DLD1 (cell line): ENCODE results near the gene EGFLAM.
"Not testable (repeated sequence)": the region's sequence is repeated elsewhere in the genome, so short reads cannot be mapped to it uniquely, and the experiment has no call there.

ENCODE experiments used
- in situ Hi-C: cut with HindIII; loops from 2 replicates; pipeline ENCODE4 v1.10.0; 2017; ENCODE audit warnings: low sequenced_read_pairs

The EGFLAM gene

DNA sequence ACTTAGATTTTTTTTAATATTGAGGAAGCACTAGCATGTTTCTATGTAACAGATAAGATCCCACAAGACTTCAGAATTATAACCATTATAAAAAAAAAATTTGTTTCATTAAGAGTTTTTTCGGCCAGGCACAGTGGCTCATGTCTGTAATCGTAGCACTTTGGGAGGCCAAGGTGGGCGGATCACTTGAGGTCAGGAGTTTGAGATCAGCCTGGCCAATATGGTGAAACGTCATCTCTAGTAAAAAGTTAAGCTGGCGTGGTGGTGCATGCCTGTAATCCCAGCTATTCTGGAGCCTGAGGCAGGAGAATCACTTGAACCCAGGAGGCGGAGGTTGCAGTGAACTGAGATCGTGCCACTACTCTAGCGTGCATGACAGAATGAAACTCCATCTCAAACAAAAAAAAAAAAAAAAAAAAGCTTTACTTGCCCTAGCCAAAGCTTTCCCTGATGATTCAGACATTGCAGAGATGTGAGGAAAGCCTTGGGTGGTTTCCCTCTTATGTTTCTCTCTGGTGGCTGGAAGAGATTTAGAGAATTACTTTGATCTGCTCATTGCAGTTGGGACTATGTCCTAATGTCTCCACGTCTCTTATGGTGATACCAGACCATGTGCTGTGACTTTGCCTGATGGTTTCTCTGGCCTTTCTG is 65.4 kb downstream of the EGFLAM start:
- in situ Hi-C loops: loop anchor here (5.0 kb wide), 1 partner anchor 54 kb away; no protein-coding TSS in a partner anchor

DNA sequence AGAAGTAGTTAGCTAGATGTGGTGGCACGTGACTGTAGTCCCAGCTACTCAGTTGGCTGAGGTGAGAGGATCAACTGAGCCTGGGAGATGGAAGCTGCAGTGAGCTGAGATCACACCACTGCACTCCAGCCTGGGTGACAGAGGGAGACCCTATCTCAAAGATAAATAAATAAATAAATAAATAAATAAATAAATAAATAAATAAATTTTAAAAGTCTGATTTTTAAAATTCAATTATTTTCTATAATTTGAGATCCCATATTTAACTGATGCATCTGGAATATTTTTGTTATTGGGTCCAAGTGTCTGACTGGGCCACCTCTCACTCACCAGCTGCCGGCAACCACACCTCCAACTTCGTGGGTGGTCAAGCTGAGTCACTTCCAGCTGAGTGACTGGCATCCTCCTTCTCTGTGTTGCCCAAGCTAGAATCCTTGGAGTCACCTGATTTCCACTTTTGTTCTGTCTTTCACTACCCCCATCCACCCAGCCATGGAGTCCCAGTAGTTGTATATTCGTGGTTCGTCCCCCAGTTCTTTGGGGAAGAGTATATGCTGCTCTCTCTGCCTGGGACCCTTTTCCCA is 70.9 kb downstream of the EGFLAM start:
- in situ Hi-C loops: no loop called here

DNA sequence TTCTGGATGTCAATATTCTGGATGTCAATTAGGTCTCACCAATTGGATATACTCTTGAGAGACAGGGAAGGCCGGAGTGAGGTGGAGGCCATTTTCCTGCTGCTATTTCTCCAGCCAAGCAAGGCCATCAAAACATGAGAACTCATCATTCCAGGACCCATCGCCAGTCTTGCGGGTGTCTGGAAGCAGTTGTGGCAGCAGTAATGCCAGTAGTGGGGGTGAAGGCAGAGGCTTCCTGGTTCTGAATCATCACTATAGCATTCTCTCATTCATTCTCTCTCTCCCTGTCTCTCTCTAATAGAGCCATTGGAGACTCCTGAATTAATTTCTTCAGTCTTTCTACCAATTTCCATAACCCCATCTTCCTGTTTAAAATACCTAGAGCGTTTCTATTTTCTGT is 71.8 kb downstream of the EGFLAM start:
- in situ Hi-C loops: no loop called here

DNA sequence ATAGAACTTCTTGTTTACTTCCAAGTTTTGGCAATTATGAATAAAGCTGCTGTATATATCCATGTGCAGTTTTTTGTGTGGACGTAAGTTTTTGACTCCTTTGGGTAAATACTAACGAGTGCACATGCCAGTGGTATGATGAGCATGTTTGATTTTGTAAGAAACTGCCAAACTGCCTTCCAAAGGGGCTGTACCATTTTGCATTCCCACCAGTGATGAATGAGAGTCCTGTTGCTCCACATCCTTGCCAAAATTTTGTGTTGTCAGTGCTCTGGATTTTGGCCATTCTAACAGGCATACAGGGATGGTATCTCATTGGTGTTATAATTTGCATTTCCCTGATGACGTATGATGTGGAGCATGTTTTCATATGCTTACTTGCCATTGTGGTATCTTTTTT is 73.5 kb downstream of the EGFLAM start:
- in situ Hi-C loops: no loop called here

DNA sequence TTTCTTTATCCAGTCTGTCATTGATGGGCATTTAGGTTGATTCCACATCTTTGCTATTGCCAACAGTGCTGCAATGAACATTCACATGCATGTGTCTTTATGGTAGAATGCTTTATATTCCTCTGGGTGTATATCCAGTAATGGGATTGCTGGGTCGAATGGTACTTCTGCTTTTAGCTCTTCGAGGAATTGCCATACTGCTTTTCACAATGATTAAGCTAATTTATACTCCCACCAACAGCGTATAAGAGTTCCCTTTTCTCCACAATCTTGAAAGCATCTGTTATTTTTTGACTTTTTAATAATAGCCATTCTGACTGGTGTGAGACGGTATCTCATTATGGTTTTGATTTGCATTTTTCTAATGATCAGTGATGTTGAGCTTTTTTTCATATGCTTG is 74.8 kb downstream of the EGFLAM start:
- in situ Hi-C loops: not testable (repeated sequence)

DNA sequence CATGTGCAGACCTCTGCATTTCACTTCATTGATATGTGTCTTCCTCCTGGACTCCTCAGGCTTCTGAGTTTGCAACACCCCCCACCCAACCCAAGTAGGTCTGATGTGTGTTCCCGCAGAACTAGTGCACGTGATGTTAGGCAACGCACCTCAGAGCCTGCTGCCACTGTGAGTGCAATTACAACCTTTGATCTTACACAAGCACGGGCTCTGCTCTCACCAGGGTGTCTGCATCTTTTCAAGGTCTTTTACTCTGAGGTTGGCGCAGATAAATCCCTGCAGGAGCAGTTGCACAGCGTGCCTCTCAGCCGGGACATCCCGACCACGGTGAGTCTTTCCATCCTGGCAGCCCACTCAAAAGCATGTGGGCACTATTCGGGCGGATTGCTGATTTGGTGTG is 80.1 kb downstream of the EGFLAM start:
- in situ Hi-C loops: no loop called here

DNA sequence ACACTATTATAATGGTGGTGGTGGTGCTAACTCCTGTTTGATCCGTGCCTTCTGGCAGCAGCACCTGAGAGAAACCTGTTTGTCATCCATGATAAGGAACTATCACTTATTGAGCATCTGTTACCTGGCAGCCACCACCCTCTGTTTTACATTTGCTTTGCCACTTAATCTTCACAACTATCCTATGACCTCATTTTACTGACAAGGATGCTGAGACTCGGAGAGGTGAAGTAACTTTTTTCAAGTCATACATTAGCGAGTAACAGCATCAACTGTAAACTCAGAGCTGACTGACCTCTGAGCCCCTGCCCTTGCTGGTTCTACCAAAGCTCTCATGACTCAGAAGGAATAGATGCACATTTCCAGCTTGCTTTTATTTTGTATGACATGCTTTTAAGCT is 81.1 kb downstream of the EGFLAM start:
- in situ Hi-C loops: no loop called here

DNA sequence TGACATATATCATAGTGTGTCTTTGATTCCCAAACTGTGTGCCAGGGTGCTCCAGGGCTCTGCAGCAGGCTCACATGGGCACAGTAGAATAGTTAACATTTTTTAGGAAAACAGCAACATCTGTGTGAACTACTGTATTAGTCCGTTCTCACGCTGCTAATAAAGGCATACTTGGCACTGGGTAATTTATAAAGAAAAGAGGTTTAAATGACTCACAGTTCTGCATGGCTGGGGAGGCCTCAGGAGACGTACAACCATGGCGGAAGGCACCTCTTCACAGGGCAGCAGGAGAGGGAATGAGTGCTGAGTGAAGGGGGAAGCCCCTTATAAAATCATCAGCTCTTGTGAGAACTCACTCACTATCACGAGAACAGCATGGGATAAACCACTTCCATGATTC is 82.7 kb downstream of the EGFLAM start:
- in situ Hi-C loops: no loop called here

DNA sequence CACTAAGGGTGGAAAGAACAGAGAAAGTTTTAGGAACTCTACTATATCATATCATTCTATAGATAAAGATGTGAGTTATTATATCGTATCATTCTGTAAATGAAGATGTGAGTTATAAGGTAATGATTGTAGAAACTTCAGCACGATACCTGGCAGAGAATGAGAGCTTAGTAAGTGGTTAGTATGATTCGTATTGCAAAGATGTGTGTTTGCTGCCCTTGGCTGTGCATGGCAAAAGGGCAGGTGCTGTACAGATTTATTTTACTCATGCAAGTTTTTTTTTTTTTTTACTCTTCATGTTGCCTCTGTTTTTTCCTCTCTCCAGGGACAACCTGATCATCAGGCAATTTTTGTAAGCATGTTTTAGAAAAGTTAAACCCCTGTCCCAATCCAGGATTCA is 83.3 kb downstream of the EGFLAM start:
- in situ Hi-C loops: no loop called here

DNA sequence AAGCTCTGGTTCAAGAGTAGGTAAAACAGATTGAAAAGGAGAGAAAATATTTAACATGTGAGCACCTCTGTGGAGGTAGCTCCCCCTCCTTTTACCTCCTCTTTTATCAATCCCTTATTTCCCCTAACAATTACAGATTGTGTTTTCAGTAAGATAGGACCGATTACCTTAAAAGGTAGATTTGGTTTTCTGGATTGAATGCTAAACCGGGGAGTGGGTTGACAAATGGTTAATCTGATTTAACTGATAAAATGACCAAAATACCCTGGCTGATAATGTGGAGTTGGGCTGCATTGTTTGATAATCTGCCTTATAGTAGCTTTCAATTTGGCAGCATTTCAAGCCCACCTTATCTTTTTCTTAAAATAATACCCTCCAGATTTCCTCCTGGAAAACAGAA is 83.9 kb downstream of the EGFLAM start:
- in situ Hi-C loops: no loop called here

DNA sequence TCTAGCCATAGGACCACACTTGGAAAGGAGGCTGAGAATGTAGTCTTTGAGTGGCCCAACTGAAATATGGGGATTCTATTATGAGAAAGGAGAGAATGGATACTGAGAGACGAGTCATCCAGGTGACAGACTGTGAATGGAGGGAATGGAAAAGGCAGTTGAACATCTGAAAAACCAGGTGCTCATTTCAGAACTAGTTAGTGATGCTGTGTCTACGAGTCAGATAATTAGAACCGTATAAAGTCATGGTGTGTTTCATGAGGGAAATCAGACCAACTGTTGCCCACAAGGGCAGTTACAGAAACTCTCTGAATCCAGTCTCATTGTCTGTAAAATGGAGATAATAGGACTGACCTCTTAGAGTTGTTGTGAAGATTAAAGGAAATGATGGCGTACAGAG is 86.5 kb downstream of the EGFLAM start:
- in situ Hi-C loops: no loop called here

DNA sequence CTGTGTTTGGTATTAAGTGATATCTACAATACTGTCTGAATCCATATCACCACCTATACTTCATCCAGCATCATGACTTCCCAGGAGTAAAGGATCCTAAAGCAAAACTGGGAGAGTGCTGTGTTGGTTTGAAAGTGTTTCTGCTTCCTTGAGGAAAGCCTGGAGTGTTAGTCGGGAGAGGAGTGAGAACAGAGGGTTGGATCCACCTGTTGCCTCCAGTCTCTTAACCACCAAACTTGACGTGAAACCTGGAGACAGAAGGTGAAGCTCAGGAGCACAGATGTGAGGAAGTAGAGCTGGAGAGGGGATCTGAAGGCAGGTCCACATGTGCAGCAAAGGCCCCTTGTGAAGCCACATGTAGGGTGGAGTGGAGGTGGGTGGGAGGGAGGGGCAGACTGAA is 88.2 kb downstream of the EGFLAM start:
- in situ Hi-C loops: no loop called here

DNA sequence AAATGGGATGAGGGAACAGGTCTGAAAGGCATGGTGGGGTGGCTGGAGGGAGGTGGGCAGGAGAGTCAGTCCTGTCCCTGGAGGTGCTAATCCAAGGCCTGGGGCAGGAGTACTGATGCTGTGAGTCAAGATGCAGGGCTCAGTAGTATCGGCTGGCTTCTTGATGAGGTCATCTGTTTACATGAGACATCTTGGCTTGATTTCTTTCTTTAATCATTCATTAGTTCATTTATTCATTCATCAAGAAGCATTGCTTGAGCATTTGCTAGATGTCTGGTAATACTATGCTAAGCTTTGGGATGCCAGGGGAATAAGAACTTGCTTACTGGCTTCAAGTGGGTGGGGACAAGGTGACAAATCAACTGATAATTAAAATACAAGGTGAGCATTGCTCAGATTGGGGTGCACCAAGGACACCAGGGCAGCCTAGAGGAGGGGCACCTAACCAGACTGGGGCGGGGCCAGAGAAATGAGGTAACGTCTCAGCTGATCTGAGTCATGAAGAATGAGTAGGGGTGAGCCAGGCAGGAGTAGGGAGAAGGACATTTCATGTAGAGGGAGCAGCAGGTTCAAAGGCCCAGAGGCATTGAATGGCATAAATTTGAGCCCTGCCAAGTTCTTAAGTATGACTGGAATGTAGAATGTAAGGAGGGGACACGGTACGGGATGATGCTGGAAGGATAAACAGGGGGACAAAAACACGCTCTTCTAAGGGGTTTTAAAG is 88.8 kb downstream of the EGFLAM start:
- in situ Hi-C loops: no loop called here

DNA sequence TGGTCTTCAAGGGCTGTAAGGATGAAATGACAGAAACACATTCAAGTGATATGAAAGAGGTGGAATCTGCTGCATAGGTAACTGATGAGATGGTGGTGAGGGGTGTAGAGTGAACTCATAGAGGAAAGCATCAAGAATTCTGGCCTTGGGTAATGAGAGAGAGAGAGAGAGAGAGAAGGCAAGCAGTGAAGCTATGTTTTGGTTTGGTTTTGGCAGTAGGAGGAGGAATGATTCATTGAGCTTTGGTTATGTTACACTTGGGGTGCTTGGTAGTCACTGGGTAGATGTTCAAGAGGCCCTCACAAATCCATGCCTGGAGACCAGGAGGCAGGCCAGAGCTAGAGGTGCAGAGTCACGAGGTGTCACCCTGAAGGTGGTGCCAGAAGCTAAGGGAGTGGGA is 89.5 kb downstream of the EGFLAM start:
- in situ Hi-C loops: no loop called here

DNA sequence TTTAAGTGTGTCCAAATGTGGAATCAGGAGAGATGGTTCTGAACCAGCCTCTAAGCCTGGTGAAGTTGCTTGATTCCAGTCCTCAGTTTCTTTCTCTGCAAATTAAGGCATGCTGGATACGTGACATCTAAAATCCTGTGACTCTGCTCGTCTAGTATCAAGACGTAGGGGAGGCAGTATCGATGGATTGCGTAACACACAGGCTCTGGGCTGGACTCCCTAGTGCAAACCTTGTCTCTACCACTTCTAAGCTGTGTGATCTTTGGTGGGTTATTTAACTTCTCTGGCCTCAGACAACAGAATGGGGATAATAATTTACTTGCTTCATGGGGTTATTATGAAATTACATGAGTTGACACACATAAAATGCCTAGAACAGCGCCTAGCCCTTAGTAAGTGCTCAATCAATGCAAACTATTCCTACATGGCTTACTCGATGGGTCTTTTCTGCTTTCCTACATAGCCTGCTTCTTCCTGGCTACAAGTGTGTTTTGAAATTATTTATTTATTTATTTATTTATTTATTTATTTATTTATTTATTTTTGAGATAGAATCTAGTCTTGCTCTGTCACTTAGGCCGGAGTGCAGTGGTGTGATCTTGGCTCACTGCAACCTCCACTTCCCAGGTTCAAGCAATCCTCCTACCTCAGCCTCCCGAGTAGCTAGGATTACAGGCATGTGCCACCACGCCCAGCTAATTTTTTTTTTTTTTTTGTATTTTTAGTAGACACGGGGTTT is 102.1 kb downstream of the EGFLAM start:
- in situ Hi-C loops: loop anchor here (10.0 kb wide), 1 partner anchor 54 kb away; no protein-coding TSS in a partner anchor

DNA sequence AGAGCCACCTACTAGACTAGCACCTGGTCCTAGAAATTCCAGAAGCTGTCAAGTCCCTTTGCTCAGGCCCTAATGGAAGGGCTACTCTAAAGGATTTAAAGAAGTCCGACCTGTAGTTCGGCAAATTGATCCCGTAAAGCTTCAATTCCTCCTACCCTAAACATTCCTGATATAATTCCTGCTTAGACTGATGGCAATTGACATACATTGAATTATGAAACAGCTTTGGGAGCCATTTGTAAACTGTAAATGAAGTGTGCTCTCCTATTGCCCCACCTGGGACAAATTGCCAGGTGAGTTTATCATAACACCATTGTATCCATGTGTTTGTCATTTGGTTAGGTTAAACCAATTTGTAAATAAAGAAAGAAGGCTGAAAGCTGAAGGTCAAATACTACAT is 104.4 kb downstream of the EGFLAM start:
- in situ Hi-C loops: loop anchor here (10.0 kb wide), 1 partner anchor 52 kb away; no protein-coding TSS in a partner anchor

DNA sequence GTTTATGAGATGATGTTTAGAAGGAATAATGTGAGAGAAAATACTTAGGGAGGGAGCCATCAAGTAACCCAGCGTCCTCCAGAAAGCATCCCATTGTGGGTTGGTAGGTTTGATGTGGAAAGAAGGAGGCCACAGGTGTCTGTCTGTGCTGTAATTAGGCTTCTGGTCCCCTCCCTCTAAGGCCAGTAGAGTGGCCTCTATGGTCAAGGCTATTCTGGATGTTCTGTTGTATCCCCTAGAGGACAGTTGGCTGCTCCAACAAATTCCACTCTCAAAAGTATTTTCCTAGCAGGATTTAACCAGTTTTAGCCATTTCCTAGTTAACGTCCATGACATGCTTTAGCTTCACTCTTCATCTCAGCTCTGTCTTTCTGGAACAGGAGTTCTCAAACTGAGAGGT is 106.5 kb downstream of the EGFLAM start:
- in situ Hi-C loops: loop anchor here (10.0 kb wide), 1 partner anchor 50 kb away; no protein-coding TSS in a partner anchor

DNA sequence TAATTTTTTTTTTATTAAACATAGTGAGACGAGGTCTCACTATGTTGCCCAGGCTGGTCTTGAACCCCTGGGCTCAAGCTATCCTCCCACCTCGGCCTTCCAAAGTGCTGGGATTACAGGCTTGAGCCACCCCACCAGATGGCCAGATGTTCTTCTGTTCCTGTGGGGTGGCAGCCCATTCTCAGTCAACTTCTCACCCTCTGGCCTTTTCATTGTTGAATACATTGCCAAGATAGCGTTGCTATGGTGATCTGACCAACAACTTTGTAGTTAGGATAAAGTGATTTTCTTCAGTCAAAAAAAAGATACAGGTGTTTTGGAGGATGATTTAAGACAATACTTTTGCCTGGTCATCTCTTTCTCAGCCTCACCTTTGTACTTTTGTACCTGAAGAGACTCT is 109.1 kb downstream of the EGFLAM start:
- in situ Hi-C loops: loop anchor here (10.0 kb wide), 1 partner anchor 47 kb away; no protein-coding TSS in a partner anchor

DNA sequence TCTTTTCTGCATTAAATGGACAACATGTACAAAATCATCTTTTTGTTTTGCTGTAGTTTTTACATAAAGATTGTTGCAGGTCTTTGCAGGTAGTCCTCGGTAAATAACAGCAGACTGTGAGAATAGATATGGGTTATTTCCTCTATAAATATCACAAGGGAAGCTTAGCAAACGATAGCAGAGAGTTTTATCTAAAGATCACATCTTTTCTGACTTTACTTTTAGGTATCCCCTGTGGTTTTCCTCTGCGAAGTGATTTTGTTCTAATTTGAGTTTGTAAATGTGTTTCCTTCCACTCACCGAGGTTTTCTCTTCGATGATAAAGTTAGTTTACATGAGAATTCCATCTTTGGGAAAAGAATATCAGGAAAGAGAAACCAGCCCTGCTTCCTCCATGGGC is 109.6 kb downstream of the EGFLAM start:
- in situ Hi-C loops: loop anchor here (10.0 kb wide), 1 partner anchor 47 kb away; no protein-coding TSS in a partner anchor

DNA sequence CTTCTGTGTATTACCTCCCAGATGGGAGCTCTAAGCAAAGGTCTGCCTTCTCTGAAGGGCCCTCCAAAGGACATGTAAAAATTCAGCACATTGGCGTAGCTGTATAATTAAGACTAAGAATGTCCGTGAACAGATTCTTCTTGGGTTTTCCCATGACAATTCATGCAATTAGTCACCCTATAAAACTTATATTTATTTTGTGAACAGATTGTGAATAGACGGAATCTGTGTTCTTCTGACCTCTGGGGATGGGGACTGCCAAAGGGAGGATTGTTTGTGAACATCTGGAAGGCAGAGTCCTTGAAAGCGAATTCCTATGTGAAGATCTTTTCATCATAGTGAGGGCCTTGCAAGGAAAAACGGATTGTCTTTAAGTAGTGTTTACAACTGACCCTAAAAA is 111.3 kb downstream of the EGFLAM start:
- in situ Hi-C loops: loop anchor here (10.0 kb wide), 1 partner anchor 45 kb away; no protein-coding TSS in a partner anchor
